Esophagus muscularis mucosa (tissue), 4 donors: ENCODE results near the gene ERVV-1.

Experiments used
- CTCF ChIP-seq, 3 experiments: fragments of 200-600 bp in 2 of 3; fragments of 450-650 bp in 1 of 3; sonication (generic) in 2 of 3; IDR thresholded peaks; one replicate each; pipeline ENCODE4 v1.5.1; 2017 to 2019; ENCODE audit warnings: antibody characterized with exemption in 3 of 3, mild to moderate bottlenecking in 2 of 3, moderate library complexity in 1 of 3
- EP300 ChIP-seq: sonication (generic); formaldehyde crosslinking; IDR thresholded peaks from one replicate; pipeline ENCODE4 v1.6.1; 2017; ENCODE audit warnings: antibody characterized with exemption
- POLR2A ChIP-seq: fragments of 450-650 bp; IDR thresholded peaks from one replicate; pipeline ENCODE4 v1.6.1; 2017; ENCODE audit warnings: antibody characterized with exemption, moderate library complexity, mild to moderate bottlenecking, low read depth
- POLR2AphosphoS5 ChIP-seq, 2 donors: sonication (generic); formaldehyde crosslinking; IDR thresholded peaks; one replicate each; pipeline ENCODE4 v1.6.1; 2017; ENCODE audit warnings: antibody characterized with exemption in 2 of 2

DNA sequence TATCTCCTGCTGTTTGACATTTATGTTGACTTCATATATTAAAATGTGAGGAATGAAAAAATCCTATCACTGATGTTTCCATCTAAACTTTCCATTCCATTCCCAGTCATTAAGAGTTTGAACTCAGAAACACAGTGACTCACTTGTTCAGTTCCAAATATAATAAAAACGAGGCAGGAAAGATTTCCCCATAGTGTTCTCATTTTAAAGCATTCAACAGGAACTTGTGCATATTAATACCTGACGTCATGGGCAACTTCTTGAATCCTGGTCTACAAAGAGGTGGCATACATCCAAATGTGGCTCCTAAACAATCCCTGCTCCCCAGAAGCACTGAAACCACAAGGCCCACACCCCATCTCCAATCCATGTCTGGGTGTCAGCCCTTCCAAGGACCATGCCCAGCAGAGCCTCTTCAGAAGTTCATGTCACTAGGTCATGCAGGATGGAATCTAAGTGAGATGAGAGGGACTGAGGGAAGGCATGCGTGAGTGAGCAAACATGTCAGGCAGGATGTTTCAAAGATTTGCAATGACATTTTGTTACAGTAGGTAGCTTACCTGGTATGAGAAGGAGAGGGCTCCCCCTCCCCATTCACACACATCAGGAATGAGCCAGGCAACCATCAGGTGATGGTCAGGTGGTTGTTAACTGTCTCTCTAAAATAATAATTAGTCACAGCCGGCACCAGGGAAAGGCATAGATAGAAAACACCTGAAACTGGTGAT, 21.4 kb downstream of the ERVV-1 start:
- TF ChIP-seq POLR2A (no peak), CTCF (IDR thresholded peaks at IDR 0.05) (no peak), POLR2AphosphoS5 (IDR thresholded peaks at IDR 0.05) (no peak), EP300 (no peak)
